ENCODE data around the gene ACTL8. TPM values are rescaled to one million over a fixed set of nuclear protein-coding genes. Genes with fewer than 3 reads are reported as not detected.

Gene ACTL8
- total and polyA plus RNA-seq, 2 of the 4 experiments (the other 2 are of a cell fraction): under 0.01 to 0.07 TPM

DNA sequence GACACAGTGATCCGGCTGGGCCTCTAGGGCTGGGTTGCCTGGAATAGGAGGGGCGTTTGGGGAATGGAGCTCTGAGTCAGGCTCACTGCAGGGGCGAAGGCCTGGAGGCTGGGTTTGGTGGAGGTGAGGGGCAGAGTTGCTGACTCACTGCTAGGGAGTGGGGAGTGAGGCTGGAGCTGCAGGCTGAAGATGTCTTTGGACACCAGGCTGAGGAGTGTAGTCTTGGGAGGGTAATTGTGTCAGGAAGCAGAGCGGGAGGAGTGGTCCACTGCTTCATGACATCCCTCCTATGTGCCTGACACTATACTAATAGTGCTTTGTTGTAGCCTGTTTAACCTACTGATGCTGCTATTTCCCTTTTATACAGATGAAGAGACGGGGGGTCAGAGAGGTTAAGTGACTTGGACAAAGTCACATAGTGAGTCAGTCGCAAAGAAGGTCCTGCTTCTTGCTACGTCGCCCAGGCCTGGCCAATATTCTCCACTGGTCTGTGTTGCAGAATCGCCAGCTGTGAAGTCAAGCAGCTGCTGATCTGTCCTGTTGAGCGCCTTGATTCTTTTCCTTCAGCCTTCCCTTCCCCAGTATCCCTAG, 13.6 kb downstream of the ACTL8 start (continued):
- TF ChIP-seq, protein P1, sequence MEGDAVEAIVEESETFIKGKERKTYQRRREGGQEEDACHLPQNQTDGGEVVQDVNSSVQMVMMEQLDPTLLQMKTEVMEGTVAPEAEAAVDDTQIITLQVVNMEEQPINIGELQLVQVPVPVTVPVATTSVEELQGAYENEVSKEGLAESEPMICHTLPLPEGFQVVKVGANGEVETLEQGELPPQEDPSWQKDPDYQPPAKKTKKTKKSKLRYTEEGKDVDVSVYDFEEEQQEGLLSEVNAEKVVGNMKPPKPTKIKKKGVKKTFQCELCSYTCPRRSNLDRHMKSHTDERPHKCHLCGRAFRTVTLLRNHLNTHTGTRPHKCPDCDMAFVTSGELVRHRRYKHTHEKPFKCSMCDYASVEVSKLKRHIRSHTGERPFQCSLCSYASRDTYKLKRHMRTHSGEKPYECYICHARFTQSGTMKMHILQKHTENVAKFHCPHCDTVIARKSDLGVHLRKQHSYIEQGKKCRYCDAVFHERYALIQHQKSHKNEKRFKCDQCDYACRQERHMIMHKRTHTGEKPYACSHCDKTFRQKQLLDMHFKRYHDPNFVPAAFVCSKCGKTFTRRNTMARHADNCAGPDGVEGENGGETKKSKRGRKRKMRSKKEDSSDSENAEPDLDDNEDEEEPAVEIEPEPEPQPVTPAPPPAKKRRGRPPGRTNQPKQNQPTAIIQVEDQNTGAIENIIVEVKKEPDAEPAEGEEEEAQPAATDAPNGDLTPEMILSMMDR (conservative IDR thresholded peaks at IDR 0.05; ENCODE audit: low read depth, low read length): no peak

DNA sequence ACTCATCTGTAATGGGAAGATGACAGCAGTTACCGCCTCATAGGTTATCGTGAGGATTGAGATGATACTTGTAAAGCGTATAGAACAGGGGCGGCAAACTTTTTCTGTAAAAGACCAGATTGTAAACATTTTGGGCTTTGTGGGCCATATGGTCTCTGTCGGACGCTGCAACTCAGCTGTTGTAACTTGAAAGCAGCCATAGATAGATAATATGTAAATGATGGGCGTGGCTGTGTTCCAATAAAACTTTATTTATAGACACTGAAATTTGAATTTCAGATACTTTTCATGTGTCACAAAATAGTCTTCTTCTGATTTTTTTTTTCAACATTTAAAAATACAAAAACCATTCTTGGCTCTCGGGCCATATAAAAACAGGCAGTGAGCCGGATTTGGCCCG, 15.8 kb downstream of the ACTL8 start:
- Histone ChIP-seq H4K91ac (ENCODE audit: insufficient read depth, low read depth, low read length) (no peak overlapping the region), H2BK20ac (ENCODE audit: low read depth, low read length) (no peak overlapping the region), H3K4me1 (ENCODE audit: control insufficient read depth, insufficient read depth, low read length) (peaks cover 18% of the 10 kb centered on the region), H3K4me3 (ENCODE audit: insufficient read depth, low read depth, low read length) (no peak overlapping the region), H2BK120ac (ENCODE audit: low read depth, low read length) (no peak overlapping the region), H3K27me3 (ENCODE audit: control insufficient read depth, insufficient read depth, low read length) (peaks cover 2% of the 10 kb centered on the region; the same call in 1 of the 2 replicates), H2BK15ac (ENCODE audit: low read depth, low read length) (no peak overlapping the region), H3K4ac (ENCODE audit: low read depth, low read length) (no peak overlapping the region), H3K9ac (ENCODE audit: low read depth, low read length) (no peak overlapping the region), H3K14ac (replicated peaks; ENCODE audit: low read depth, low read length) (no peak overlapping the region), H2BK5ac (ENCODE audit: low read depth, low read length, poor library complexity, severe bottlenecking) (no peak overlapping the region), H3K23ac (ENCODE audit: low read depth, low read length) (no peak overlapping the region), H3K9me3 (ENCODE audit: control insufficient read depth, insufficient read depth, low read length) (no peaks in the 10 kb centered on the region), H3K27ac (ENCODE audit: insufficient read depth, low read length) (no peak overlapping the region), H4K8ac (ENCODE audit: low read depth in 2 of 2, low read length in 2 of 2) (no peak overlapping the region), H3K79me1 (ENCODE audit: low read depth in 1 of 2, low read length in 2 of 2) (no peaks in the 10 kb centered on the region), H3K4me2 (ENCODE audit: low read depth, low read length) (no peak overlapping the region), H4K20me1 (ENCODE audit: insufficient read depth, low read length) (no peaks in the 10 kb centered on the region), H2AFZ (replicated peaks; ENCODE audit: low read length, poor library complexity) (no peak overlapping the region), H2AK9ac (replicated peaks; ENCODE audit: low read depth, low read length, poor library complexity) (no peak overlapping the region), H3K36me3 (ENCODE audit: control insufficient read depth, insufficient read depth, low read length) (no peaks in the 10 kb centered on the region), H3K9me1 (ENCODE audit: insufficient read depth, low read length) (peaks cover 11% of the 10 kb centered on the region), H4K5ac (ENCODE audit: low read depth, low read length) (no peak overlapping the region), H2AK5ac (ENCODE audit: low read depth, low read length) (no peak overlapping the region), H3K56ac (ENCODE audit: extremely low read depth, insufficient read depth, low read length) (no peak overlapping the region), H3K18ac (ENCODE audit: low read depth, low read length) (no peak overlapping the region)
- DNase-seq (no peak), ATAC-seq (ENCODE audit: low read depth) (no peak)
- in situ Hi-C loops (cut with MboI; ENCODE audit: low sequenced_read_pairs): no loop called here
- dilution Hi-C loops (cut with HindIII; ENCODE audit: low sequenced_read_pairs, unreplicated experiment): no loop called here
- no TSS peak for BruUV-seq (replicated peaks)
- TF ChIP-seq, protein P2, sequence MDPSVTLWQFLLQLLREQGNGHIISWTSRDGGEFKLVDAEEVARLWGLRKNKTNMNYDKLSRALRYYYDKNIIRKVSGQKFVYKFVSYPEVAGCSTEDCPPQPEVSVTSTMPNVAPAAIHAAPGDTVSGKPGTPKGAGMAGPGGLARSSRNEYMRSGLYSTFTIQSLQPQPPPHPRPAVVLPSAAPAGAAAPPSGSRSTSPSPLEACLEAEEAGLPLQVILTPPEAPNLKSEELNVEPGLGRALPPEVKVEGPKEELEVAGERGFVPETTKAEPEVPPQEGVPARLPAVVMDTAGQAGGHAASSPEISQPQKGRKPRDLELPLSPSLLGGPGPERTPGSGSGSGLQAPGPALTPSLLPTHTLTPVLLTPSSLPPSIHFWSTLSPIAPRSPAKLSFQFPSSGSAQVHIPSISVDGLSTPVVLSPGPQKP (IDR thresholded peaks at IDR 0.05; ENCODE audit: borderline replicate concordance, low read depth, low read length): no peak
- TF ChIP-seq, protein P1 (conservative IDR thresholded peaks at IDR 0.05; ENCODE audit: low read depth, low read length): no peak
- TF ChIP-seq MXI1 (IDR thresholded peaks at IDR 0.05; ENCODE audit: borderline replicate concordance, low read depth, low read length): no peak
- intact Hi-C loops (cut with micrococcal nuclease): no loop called here
- ChIA-PET POLR2A (ENCODE audit: unreplicated experiment) (no interaction called here), CTCF (no interaction called here)
- WGBS, 2 experiments (ENCODE audit: extremely low coverage in 2 of 2, insufficient read length in 1 of 2): 80% methylated on average over 1 of the region's 10 CpGs; no CpG with 5 or more reads in 1 of the 2 experiments

All from IMR-90 (cell line).